Activated T-cell treated with anti-CD3 and anti-CD28 coated beads for 1 hour (primary cell): ENCODE results near the gene PCMTD2.

Source experiments
- DNase-seq: peaks from one replicate; pipeline ENCODE4 v3.0.0-alpha.2; 2020; ENCODE audit warnings: low read depth

The PCMTD2 gene

GRCh38 chr20:64256282-64256935, 861 bp downstream of the PCMTD2 start:
- no peak for DNase-seq

GRCh38 chr20:64257107-64257757, 1.7 kb downstream of the PCMTD2 start:
- DNase-seq = no peak

GRCh38 chr20:64258071-64258823, 2.7 kb downstream of the PCMTD2 start:
- DNase-seq = no peak

- DNase-seq = no peak
Measured at GRCh38 chr20:64260239-64260638, 4.7 kb downstream of the PCMTD2 start.

GRCh38 chr20:64261138-64261537, 5.6 kb downstream of the PCMTD2 start:
- no peak for DNase-seq

- DNase-seq = no peak
Measured at GRCh38 chr20:64264091-64264490, 8.5 kb downstream of the PCMTD2 start.

- no peak for DNase-seq
Measured at GRCh38 chr20:64265201-64265600, 9.7 kb downstream of the PCMTD2 start.

GRCh38 chr20:64266988-64267387, 11.4 kb downstream of the PCMTD2 start:
- no peak for DNase-seq

- no peak for DNase-seq
Measured at GRCh38 chr20:64268174-64268573, 12.6 kb downstream of the PCMTD2 start.

- DNase-seq = no peak
Measured at GRCh38 chr20:64269604-64270411, 14.3 kb downstream of the PCMTD2 start.

GRCh38 chr20:64271636-64272035, 16.1 kb downstream of the PCMTD2 start:
- DNase-seq = no peak

GRCh38 chr20:64273109-64273508, 17.6 kb downstream of the PCMTD2 start:
- no peak for DNase-seq

- no peak for DNase-seq
Measured at GRCh38 chr20:64276817-64277216, 21.3 kb downstream of the PCMTD2 start.

- DNase-seq = no peak
Measured at GRCh38 chr20:64277571-64278316, 22.2 kb downstream of the PCMTD2 start.

- DNase-seq = no peak
Measured at GRCh38 chr20:64278317-64278681, 22.8 kb downstream of the PCMTD2 start.

- no peak for DNase-seq
Measured at GRCh38 chr20:64279826-64280459, 24.4 kb downstream of the PCMTD2 start.

GRCh38 chr20:64280460-64280843, 24.9 kb downstream of the PCMTD2 start:
- no peak for DNase-seq

- DNase-seq = no peak
Measured at GRCh38 chr20:64283646-64284045, 28.1 kb downstream of the PCMTD2 start.

- DNase-seq = peak; percentile 37
Measured at GRCh38 chr20:64285579-64286446, 30.3 kb downstream of the PCMTD2 start.
